Lower leg skin (tissue), 4 donors: ENCODE data around the gene WDR4. TPM values are rescaled to one million over a fixed set of nuclear protein-coding genes. Genes with fewer than 3 reads are reported as not detected.
"Not testable (repeated sequence)": the region's sequence is repeated elsewhere in the genome, so short reads cannot be mapped to it uniquely, and the experiment has no call there.

Experiments used
- DNase-seq, 2 donors: peaks; one replicate each; pipeline ENCODE4 v3.0.0-alpha.2; 2019; ENCODE audit warnings: low spot score in 2 of 2
- H3K4me3 ChIP-seq: fragments of 200-600 bp; sonication (generic); 2 replicates; pipeline ENCODE4 v1.5.1; 2017; ENCODE audit warnings: mild to moderate bottlenecking, low read depth; ENCODE audit not compliant: poor library complexity, severe bottlenecking
- POLR2A ChIP-seq, 2 donors: fragments of 450-650 bp; IDR thresholded peaks; one replicate each; pipeline ENCODE4 v1.6.1; 2016 to 2017; ENCODE audit warnings: antibody characterized with exemption in 2 of 2, mild to moderate bottlenecking in 1 of 2, moderate library complexity in 1 of 2
- WGBS, 2 donors: methylation state at CpG; one replicate each; pipeline ENCODE4 v1.1.5; 2018; 5-methylcytosine and 5-hydroxymethylcytosine counted together
- intact Hi-C: fragments of 100-400 bp; cut with DNase I; formaldehyde crosslinking; loops from one replicate; pipeline ENCODE4 v1.15.0; 2023; ENCODE audit warnings: low total_unique reads
- total RNA-seq, 4 donors: library from RNA; depleted of rRNA; stranded (reverse); fragments of >200 nt; gene quantifications; one replicate each; pipeline ENCODE4 v1.1.0, GENCODE V29; 2016
- TF ChIP-seq, protein P1 (sequence below), 3 donors: fragments of 450-650 bp; IDR thresholded peaks; one replicate each; pipeline ENCODE4 v1.5.1; 2016; ENCODE audit warnings: antibody characterized with exemption in 3 of 3, mild to moderate bottlenecking in 3 of 3, moderate library complexity in 2 of 3

The WDR4 gene
- total RNA-seq, 4 donors from 2014 or later: 10.3 to 17.4 (median 12.0) TPM

DNA sequence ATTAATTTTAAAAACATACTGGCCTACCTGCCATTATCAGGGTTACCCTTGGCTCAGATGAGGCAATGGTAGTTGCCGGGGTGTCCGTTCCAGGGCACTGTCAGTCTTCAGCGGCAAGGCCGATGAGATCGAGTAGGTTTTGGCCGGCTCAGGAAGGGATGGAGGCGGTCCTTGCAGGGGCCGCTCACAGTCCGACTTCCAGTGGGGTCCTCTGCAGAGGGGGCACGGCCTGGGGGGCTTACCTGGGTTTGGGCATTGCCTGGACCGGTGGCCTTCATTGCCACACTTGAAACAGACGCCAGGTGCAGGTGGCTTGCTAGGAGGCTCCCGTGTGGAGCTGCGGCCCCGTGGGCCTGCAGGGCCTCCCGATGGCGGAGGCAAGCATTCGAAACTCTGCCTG is 43.6 kb upstream of the WDR4 start:
- H3K4me3 ChIP-seq: no peak overlapping the region
- DNase-seq: no peak
- no peak for TF ChIP-seq POLR2A (IDR thresholded peaks at IDR 0.05)
- TF ChIP-seq, protein P1, sequence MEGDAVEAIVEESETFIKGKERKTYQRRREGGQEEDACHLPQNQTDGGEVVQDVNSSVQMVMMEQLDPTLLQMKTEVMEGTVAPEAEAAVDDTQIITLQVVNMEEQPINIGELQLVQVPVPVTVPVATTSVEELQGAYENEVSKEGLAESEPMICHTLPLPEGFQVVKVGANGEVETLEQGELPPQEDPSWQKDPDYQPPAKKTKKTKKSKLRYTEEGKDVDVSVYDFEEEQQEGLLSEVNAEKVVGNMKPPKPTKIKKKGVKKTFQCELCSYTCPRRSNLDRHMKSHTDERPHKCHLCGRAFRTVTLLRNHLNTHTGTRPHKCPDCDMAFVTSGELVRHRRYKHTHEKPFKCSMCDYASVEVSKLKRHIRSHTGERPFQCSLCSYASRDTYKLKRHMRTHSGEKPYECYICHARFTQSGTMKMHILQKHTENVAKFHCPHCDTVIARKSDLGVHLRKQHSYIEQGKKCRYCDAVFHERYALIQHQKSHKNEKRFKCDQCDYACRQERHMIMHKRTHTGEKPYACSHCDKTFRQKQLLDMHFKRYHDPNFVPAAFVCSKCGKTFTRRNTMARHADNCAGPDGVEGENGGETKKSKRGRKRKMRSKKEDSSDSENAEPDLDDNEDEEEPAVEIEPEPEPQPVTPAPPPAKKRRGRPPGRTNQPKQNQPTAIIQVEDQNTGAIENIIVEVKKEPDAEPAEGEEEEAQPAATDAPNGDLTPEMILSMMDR (IDR thresholded peaks at IDR 0.05): no peak
- intact Hi-C loops: no loop called here
- WGBS, 2 donors: 89 to 92% methylated on average over 18 of the region's 18 CpGs

DNA sequence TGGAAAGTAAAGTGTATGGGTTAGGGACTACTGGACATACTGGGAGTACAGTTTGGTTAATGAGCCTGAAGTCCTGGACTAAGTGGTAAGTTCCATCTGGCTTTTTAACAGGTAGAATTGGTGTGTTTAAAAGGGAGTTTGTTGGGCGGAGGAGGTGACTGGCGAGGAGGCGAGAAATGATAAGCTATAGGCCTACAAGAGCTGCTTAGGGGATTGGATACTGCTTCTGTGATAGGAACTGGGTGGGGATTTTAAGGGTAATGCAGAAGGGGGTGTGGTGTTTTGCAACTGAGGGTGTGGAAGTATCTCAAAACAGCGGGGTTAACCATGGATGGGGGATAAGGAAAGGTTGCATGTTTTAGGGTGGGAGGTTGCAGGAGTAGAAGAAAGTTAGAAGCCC is 42.6 kb upstream of the WDR4 start:
- DNase-seq: no peak
- no peak for TF ChIP-seq POLR2A (IDR thresholded peaks at IDR 0.05)
- TF ChIP-seq, protein P1 (IDR thresholded peaks at IDR 0.05): no peak
- WGBS, 2 donors: 87% methylated on average over 4 of the region's 4 CpGs
- intact Hi-C loops: no loop called here
- no peak overlapping the region for H3K4me3 ChIP-seq

DNA sequence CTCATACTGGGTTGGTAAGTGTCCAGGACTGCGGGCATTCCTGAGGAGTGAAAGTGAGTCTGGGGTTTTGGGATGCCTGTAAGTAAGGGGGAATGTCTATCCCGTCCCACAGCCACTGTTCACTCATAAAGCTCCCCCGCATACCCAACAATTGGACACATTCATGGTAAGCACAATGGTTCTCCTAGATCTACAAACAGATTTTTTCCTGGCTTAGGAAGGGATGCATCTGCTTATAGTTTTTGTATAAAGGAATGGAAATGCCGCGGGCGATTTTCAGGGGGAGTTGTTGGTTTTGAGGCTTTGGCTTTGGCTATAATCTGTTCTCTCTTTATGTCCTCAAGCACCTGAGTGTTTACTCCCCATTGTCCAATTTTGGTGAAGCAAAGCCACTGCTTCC is 39.0 kb upstream of the WDR4 start:
- intact Hi-C loops: no loop called here
- WGBS, 2 donors: 88 to 91% methylated on average over 6 of the region's 6 CpGs
- TF ChIP-seq POLR2A (IDR thresholded peaks at IDR 0.05): no peak
- TF ChIP-seq, protein P1 (IDR thresholded peaks at IDR 0.05): no peak
- no peak for DNase-seq
- H3K4me3 ChIP-seq: no peak overlapping the region

DNA sequence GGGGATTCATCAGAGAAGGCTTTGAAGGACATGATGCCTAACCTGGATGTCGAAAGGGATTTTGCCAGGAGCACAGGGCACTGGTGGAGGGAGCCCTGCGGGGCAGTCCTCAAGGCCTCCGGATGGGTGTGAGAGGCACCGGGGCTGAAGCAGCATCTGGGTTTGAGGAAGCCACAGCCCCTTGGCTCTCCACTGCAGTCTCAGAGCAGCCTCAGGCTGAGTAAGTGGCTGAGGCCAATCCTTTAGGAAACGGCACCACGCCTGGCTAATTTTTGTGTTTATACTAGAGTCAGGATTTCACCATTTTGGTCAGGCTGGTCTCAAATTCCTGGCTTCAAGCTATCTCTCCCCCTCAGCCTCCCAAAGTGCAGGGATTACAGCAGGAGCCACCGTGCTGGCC is 34.1 kb upstream of the WDR4 start:
- 71 to 77% methylated on average over 7 of the region's 7 CpGs for WGBS, 2 donors
- TF ChIP-seq, protein P1 (IDR thresholded peaks at IDR 0.05): no peak
- no peak for TF ChIP-seq POLR2A (IDR thresholded peaks at IDR 0.05)
- intact Hi-C loops: no loop called here
- no peak overlapping the region for H3K4me3 ChIP-seq
- DNase-seq: no peak

DNA sequence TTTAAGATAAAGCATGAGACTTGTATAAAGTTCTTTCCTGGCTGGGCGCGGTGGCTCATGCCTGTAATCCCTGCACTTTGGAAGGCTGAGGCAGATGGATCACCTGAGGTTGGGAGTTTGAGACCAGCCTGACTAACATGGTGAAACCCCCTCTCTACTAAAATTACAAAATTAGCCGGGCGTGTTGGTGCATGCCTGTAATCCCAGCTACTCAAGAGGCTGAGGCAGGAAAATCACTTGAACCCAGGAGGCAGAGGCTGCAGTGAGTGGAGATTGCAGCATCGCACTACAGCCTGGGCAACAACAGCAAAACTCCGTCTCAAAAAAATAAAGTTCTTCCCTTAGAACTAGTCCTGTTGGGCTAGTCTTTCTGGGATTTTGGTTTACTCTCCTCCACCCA is 32.6 kb upstream of the WDR4 start:
- intact Hi-C loops, H3K4me3 ChIP-seq, DNase-seq: not testable (repeated sequence)
- WGBS, 2 donors: 85 to 88% methylated on average over 6 of the region's 6 CpGs

DNA sequence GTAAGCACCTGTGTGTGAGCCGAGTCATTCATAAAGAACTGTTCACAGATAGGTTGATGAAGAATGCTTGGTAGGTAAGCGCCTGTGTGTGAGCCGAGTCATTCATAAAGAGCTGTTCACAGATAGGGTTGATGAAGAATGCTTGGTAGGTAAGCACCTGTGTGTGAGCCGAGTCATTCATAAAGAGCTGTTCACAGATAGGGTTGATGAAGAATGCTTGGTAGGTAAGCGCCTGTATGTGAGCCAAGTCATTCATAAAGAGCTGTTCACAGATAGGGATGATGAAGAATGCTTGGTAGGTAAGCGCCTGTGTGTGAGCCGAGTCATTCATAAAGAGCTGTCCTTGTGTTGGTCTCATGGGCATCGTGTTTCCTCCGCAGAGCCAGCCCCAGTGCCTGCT is 29.1 kb upstream of the WDR4 start:
- WGBS, 2 donors: 92% methylated on average over 9 of the region's 9 CpGs
- intact Hi-C loops, DNase-seq, H3K4me3 ChIP-seq: not testable (repeated sequence)

DNA sequence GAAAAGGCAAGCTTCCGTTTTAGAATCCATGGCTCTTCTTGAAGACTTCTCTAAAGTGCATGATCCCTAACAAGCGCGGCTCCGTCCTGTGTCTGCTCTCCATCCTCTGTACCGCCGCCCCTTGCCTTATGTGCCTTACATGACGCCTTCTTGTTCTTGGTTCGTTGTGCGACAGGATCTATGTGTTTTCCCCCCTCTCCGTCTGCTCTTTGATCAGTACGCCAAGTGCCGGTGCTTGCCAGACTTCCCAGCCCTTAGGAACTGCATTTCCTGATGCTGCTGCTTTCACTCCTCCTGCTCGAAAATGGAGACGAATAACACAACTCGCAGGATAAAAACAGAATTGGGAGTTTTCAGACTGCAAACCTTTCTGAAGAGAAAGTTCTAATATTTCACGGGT is 26.9 kb upstream of the WDR4 start:
- no peak for DNase-seq
- 96 to 97% methylated on average over 16 of the region's 16 CpGs for WGBS, 2 donors

More for the DNA sequence above, 26.9 kb upstream of the WDR4 start:
- no peak overlapping the region for H3K4me3 ChIP-seq
- intact Hi-C loops: no loop called here
- TF ChIP-seq, protein P1 (IDR thresholded peaks at IDR 0.05): no peak
- no peak for TF ChIP-seq POLR2A (IDR thresholded peaks at IDR 0.05)
